Activated effector memory CD4-positive, alpha-beta T cell treated with Interleukin-2 at 50 U/mL for 16 hours (primary cell): Measurements from ENCODE around the gene ISG15.
"Not testable (repeated sequence)": the region's sequence is repeated elsewhere in the genome, so short reads cannot be mapped to it uniquely, and the experiment has no call there.

ENCODE experiments used
- DNase-seq: peaks from one replicate; pipeline ENCODE4 v3.0.0-alpha.2; 2020

ISG15 gene

DNA sequence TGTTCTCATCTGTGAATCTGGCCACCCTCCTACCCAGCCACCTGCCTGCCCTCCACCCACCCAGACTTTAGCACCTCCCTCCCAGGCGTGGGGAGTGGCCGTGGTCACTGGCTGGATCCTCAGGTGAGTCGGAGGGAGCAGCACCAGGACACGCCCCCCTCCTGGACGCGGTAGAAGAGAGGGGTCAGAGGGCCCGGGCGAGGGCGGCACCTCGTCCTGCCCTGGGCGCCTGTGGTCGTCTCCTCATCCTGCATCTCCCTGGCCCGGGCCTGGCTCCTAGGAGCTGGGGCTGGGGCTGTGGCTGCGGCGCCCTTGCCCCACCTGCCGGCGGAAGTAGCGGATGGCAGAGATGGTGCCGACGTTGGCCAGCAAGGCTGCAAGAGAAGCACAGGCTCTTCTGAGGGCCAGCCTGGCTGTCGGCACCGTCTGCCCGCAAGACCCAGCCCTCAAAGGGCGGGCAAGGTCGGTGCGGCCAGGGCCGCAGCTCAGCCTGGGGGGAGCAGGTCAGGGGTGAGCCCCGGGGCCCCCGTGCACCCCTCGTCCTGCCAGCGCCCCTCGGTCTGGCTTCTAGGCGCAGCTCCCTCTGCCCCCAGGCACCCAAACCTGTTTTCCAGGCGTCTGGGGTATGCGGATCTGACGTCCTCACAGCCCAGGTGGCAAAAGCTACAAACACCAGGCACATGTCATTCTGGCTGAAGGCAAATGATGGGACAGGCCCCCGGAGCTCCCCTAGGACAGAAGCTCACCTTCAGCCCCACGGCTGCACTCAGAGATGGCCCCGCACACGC, 37.2 kb upstream of the ISG15 start:
- DNase-seq, result peak; percentile 49

DNA sequence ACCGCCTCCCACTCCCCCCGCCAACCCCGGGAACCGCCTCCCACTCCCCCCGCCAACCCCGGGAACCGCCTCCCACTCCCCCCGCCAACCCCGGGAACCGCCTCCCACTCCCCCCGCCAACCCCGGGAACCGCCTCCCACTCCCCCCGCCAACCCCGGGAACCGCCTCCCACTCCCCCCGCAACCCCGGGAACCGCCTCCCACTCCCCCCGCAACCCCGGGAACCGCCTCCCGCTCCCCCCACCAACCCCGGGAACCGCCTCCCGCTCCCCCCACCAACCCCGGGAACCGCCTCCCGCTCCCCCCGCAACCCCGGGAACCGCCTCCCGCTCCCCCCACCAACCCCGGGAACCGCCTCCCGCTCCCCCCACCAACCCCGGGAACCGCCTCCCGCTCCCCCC, 36.5 kb upstream of the ISG15 start:
- DNase-seq, result not testable (repeated sequence)

DNA sequence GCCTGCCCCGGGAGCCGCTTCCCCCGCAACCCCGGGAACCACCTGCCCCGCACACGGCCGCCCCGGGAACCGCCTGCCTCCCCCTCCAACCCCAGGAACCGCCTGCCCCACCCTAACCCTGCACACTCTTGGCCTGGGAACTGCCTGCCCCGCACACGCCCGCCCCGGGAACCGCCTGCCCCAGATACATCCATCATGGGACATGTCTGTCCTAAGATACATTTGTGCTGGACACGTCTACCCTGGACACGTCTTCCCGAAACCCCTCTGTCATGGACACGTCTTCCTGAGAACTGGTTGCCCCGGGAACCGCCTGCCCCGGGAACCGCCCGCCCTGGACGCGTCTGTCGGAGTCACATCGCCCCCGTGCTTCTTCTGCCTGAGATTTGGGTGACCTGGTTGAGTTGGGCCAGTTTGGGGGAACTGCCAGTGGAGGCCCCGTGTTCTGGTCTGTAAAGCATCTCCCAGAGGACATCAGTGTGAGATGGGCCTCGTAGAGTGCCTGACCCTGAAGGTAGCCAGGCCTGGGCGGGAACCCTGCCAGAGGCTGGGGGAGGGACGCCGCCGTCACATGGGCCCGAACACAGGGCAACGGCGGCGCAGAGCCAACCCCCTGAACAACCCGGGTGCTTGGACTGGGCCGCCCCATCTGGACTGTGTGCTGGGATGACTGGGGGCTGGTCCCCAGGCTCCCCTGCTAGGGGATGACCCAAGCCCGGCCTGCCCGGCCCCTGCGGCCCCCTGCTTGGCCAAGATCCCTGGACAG, 35.0 kb upstream of the ISG15 start:
- DNase-seq, result no peak

DNA sequence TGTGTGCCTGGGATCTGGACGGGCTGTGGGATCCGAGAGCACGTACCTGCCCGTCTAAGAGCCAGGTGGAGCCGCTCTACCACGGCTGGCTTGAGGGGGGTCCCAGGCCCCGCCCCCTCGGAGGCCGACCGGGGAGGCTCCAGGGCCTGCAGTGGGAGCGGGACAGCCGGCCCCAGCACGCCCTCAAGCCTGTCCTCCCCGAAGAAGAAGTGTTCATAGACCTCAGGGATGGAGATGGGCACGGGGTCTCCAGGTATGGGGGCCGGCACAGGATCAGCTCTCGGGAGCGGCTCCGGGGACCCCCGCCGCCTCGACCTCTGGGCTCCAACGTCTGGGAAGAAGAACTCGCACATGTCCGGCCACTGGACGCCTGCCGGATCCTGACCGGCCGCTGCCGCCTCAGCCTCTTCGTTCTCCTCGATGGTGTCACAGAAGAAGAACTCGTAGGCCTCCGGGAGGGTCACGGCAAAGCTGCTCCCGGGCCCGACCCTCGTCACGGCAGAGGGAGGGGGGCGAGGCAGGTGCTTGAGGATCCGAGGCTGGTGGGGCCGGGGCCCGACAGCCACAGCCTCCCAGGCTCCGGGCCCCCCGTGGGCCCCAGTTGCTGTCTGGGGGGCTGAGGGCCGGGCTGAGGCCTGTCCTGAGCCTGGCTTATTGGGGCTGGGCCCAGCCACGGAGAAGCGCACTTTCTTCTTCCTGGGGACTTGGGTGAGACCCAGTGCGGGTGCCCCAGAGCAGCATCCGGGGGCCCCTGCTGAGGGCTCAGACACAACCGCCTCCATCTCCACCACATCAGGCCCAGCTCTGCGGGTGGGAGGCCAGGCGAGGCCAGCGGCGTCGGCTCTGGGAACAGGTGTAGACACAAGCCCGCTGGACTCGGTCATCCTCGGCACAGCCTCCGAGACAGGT, 34.2 kb upstream of the ISG15 start:
- no peak for DNase-seq

DNA sequence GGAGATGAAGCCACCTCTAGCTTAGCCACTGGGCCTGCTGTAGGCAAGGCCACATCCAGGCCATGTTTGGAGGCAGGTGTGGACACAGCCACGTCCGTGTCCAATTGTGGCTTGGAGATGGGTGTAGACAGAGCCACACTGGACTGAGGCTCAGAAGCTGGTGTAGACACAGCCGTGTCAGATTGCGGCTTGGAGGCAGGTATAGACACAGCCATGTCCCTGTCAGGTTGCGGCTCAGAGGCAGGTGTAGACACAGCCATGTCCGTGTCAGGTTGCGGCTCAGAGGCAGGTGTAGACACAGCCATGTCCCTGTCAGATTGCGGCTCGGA, 33.6 kb upstream of the ISG15 start:
- no peak for DNase-seq

DNA sequence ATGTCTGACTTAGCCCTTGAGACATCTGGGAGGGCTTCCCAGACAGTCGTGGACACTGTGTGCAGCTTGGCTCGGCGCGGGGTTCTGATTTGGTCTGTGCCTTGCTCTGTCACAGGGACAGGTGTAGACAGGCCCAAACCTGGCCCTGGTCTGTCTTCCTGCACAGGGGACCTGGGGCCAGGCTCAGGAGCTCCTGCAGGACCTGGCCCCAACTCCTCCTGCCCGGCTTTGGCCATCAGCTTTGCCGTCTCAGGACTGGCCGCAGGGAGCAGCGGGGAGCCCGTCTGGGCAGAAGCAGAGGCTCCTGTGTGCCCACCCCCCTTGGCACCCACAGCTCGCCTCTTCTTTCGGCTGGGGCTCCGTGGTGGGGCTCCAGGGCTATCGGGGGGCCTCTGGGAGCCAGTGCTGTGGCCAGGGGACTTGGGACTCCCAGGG, 33.1 kb upstream of the ISG15 start:
- no peak for DNase-seq

DNA sequence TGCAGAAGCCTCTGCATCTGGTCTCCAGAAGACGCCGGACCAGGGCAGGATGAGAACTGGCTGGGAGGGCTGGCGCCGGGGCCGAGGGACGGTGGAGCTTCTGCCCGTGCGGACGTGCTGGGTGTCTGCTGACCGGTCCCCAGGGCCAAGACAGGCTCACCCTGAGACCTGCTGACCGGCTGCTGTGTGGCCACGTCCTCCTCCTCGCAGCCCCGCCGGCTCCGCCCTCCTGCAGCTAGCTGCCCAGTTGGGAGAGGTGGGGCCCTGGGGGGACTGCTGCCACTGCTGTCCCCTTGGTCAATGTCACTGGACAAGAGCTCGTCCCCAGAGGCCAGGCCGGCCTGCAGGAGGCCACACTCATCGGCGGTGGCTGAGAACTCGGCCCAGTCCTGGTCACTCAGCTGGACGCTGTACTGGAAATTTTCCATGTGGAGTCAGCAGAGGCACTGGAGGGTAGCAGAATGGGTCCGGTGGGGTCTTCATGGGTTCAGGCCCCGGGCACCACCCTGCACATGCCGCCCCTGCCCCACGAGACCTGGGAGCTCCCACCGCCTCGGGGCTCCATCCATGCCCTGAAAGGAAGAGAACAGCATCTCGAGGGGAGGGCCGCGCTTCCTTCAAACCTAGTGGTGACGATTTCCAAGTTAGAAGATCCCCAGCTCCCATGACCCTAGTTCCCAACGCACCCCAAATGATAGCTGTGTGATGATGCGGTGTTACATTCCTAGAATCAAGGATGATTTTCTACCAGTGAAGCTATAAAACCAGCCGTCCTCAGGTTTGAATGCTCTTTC, 32.5 kb upstream of the ISG15 start:
- DNase-seq, result no peak

DNA sequence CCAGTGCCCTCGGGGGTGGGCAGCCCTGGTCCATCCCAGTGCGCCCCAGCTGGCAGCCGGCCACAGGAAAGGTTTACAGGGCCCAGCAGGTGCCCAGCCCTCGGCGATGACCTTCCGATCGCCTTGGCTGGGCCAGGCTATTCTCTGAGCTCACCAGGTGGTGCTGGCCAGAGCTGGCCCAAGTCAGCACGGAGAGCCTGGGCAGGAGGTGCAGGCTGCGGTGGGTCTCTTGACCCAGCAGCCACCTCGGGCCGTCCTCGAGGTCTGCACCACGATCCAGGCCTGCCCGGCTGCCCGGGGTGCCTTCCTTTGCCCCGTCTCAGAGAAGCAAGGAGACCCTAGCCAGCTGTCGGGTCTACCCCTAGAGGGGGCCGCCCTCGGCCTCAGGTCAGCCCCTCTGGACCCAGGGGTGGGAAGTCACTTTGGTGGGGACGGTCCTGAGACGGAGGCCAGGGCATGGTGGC, 31.8 kb upstream of the ISG15 start:
- DNase-seq, result no peak

DNA sequence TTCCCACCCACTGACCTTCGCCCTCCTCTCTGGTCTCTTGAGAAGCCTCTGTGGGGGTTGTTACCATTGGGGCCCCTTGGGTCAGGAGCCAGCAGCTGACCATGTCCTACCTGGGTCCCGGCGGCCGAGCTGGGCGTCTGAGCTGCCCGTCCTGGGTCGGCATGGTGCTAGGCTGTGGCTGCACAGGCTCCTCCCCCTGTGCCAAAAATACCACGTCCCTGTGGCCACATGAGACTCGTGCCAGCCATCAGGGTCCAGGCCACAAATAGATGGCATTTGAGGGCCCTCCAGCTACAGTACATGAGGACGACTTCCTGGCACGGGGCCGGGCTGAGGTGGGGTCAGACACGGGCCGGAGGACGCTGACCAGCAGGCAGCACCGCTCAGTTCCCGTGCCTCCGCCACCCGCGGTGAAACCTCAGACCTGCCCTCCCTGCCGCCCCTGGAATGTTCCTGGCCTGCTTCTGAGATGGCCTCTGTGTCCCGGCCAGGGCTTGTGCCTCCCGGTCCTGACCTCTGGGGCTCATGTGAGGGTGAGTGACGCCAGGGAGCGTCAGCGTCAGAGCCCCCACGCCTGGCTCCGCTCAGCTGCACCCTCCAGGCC, 31.2 kb upstream of the ISG15 start, which contains the start of gene PERM1:
Gene PERM1, minus strand, starts transcription at position 139 of the 604 bp plus-strand sequence. CDS start 1,064 bp downstream, outside the sequence.
- DNase-seq, result no peak

DNA sequence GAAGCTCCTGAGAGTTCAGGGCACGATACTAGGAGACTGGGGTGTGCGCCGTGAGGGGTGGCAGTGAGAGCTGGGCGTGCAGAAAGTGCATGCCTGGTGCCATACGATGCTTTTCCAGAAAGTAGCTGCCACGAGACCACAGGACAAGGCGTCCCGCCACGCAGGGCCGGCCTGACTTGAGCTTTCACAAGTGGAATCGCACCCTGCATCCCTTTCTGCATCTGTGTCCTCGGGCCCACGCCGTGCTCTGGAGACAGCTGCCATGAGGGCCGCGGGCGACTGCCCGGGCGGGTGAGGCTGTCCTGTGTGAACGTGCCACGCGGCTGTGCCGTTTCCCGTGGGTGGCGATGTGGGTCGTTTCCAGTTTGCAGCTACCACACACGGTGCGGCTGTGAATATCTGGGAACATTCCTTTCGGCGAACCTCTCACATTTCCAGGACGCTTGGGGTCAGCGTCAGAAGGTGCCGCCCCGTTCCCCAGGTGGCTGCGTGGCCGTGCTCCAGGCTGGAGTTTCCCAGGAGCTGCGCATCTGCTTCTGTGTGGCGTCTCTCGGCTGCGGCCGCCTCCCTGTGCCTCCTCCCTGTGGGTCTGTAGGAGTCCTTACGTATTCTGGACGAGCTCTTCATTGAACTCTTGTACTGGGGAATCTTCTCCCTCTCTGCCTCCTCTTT, 30.4 kb upstream of the ISG15 start:
- DNase-seq, result no peak

DNA sequence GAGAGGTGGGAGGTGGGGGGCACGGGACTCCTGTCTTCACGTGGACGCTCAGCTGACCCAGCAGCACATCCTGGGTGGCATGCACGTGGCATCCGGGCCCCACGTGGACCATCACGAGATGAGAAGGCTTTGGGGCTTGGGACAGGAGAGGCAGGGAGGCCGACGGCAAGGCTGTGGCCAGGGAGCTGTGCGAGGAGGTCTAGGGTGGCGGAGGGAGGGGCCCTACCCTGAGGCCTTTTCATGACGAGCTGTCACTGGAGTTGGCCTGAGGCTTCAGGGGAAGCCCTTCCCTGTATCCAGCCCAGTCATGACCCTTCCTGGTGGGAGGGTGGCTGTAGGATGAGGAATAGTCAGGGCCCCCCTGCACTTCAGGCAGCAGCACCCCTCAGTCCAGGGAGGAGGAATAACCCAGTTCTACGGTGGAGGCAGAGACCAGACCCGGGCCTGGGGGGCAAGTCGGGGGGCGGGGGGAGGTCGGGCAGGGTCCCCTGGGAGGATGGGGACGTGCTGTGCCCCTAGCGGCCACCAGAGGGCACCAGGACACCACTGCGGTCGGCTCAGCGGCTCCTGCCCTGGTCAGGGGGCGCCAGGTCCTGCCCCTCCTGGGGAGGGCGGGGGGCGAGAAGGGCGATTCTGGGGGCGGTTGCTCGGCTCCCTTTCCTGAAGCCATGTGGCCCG, 29.4 kb upstream of the ISG15 start:
- peak; percentile 36 for DNase-seq

DNA sequence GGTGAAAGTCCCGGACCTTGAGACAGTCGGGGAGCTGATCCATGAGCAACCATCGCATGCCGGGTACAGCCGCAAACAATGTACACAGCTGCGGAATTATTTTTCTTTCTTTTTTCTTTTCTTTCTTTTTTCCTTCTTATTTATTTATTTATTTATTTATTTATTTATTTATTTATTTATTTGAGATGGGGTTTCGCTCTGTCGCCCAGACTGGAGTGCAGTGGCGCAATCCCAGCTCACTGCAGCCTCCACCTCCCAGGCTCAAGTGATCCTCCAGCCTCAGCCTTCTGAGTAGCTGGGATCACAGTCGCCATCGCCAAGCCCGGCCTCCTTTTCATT, 28.9 kb upstream of the ISG15 start:
- DNase-seq, result no peak

DNA sequence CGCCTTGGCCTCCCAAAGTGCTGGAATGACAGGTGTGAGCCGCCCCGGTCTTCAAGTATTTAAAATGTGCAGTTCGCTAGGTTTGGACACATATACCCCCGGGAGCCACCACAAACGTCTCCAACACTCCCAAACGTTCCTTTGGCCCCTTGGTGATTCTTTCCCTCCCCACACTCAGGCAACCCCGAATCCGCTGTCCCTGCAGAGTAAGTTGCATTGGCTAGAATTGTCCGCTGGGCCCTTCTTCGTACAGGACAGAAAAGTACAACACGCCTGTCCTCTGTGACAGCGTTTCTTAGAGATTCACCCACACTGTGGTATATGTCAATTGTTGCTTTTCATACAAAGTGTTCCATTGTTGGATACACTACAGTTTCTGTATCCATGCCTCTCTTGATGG, 28.2 kb upstream of the ISG15 start:
- no peak for DNase-seq

DNA sequence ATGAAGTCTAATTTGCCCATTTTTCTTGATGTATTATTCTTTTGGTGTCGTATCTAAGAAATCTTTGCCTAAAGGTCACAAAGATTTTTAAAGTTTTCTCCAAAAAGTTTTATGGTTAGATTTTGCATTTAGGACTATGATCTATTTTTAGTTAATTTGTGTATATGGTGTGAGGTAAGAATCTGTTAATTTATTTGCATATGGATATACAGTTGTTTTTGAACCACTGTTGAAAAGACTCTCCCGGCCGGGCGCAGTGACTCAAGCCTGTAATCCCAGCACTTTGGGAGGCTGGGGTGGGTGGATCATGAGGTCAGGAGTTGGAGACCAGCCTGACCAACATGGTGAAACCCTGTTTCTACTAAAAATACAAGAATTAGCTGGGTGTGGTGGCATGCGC, 25.2 kb upstream of the ISG15 start:
- not testable (repeated sequence) for DNase-seq

DNA sequence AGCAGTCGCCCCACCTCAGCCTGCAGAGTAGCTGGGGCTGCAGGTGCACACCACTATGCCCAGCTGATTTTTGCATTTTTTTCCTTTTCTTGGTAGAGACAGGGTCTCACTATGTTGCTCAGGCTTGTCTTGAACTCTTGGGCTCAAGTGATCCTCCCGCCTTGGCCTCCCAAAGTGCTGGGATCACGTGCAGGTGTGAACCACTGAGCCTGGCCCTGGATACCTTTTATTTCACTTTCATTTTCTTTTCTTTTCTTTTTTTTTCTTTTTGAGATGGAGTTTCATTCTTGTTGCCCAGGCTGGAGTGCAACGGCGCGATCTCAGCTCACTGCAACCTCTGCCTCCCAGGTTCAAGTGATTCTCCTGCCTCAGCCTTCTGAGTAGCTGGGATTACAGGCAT, 22.0 kb upstream of the ISG15 start:
- not testable (repeated sequence) for DNase-seq

DNA sequence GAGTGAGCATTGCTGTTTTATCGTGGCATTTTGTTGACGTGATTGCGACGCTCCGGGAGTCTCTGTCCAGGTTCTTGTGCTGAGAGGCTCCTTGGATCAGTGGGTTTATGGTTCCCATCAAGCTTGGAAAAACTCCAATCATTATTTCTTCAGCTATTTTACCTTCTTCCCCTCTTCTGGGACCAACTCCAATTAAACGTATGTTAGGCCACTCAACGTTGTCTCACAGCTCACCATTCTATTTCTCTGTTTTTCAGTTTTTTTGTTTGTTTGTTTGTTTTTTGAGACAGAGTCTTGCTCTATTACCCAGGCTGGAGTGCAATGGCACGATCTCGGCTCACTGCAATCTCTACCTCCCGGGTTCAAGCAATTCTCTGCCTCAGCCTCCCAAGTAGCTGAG, 21.4 kb upstream of the ISG15 start:
- DNase-seq, result no peak

DNA sequence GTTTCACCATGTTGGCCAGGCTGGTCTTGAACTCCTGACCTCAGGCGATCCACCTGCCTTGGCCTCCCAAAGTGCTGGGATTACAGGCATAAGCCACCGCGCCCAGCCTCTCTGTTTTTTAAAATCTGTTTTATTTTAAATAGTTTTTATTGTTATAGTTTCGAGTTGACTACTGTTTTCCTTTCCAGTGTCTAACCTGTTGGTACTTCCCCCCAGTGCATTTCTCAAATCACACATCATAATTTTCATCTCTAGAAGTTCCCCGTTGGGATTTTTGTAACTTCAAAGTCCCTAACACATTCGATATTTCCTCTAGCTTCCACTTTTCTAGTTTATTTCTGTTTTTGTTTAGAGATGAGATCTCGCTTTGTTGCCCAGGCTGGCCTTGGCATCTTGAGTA, 20.9 kb upstream of the ISG15 start:
- no peak for DNase-seq

DNA sequence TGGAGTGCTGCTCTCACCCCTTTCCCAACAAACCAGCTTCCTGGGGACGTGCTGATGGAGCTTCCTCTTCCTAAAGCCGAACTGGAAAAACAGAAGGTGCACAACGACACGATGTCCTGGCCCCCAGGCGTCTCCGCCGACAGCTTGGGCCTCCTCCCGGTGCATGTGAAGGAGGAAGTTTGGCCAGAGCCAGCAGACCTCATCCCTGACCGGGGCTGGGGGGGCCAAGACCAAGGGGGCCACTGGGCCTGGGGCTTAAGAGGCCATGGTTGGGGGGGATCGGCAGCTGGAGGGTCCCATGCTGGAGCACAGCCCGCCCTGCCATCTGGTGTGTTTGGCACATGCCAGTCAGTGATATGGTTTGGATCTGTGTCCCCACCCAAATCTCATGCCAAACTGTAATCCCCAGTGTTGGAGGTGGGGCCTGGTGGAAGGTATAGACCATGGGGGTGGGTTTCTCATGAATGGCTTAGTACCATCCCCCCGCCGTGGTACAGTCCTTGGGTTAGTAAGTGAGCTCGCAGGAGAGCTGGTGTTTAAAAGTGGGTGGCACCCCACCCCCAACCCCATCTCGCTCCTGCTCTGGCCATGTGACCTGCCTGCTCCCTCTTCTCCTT, 19.8 kb upstream of the ISG15 start:
- DNase-seq, result no peak

DNA sequence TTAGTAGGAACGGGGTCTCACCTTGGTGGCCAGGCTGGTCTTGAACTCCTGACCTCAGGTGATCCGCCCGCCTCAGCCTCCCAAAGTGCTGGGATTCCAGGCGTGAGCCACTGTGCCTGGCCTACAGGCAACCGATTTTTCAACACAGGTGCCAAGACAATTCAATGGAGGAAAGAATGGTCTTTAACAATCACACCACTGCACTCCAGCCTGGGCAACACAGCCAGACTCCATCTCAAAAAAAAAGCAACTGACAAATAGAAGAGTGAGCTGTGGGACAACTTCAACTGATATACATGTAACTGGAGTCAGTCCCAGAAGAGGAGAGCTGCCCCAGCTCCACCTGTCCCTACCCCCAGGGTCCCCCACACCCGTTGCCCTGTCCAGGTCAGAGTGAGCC, 18.8 kb upstream of the ISG15 start:
- DNase-seq, result not testable (repeated sequence)
